Esophagus squamous epithelium (tissue), 5 donors: ENCODE data around the gene ASAP2. TPM values are rescaled to one million over a fixed set of nuclear protein-coding genes. Genes with fewer than 3 reads are reported as not detected.

Experiments used
- DNase-seq: peaks from one replicate; lab custom pipeline; 2025; lab: John Stamatoyannopoulos, UW
- H3K27ac ChIP-seq, 4 donors: fragments of 200-600 bp; sonication (generic); one replicate each; pipeline ENCODE4 v1.5.1; 2016 to 2019; ENCODE audit warnings: mild to moderate bottlenecking in 1 of 4
- H3K27me3 ChIP-seq, 4 donors: fragments of 200-600 bp; sonication (generic); 1 replicate in 3 of 4; 2 replicates in 1 of 4; pipeline versions ENCODE4 v1.5.1 to v1.6.0; 2017 to 2021; ENCODE audit warnings: antibody characterized with exemption in 1 of 4
- H3K36me3 ChIP-seq, 3 donors: fragments of 200-600 bp; sonication (generic); one replicate each; pipeline ENCODE4 v1.5.1; 2016 to 2019
- H3K4me1 ChIP-seq, 3 donors: fragments of 200-600 bp; sonication (generic); one replicate each; pipeline ENCODE4 v1.5.1; 2017 to 2019
- H3K4me3 ChIP-seq, 4 donors: fragments of 200-600 bp; sonication (generic); 1 replicate in 3 of 4; 2 replicates in 1 of 4; pipeline ENCODE4 v1.5.1; 2016 to 2019; ENCODE audit warnings: mild to moderate bottlenecking in 2 of 4, moderate library complexity in 1 of 4
- H3K9me3 ChIP-seq, 3 donors: fragments of 200-600 bp; sonication (generic); one replicate each; pipeline ENCODE4 v1.5.1; 2016 to 2019
- POLR2A ChIP-seq, 4 donors: fragments of 450-650 bp; IDR thresholded peaks; one replicate each; pipeline ENCODE4 v1.6.1; 2017; ENCODE audit warnings: antibody characterized with exemption in 4 of 4, mild to moderate bottlenecking in 4 of 4, moderate library complexity in 3 of 4
- WGBS, 2 donors: methylation state at CpG; one replicate each; pipeline ENCODE4 v1.1.5; 2018; 5-methylcytosine and 5-hydroxymethylcytosine counted together
- intact Hi-C: fragments of 100-400 bp; cut with DNase I; formaldehyde crosslinking; loops from one replicate; pipeline ENCODE4 v1.15.0; 2022
- total RNA-seq, 4 donors: library from RNA; depleted of rRNA; stranded (reverse); fragments of >200 nt; gene quantifications; one replicate each; pipeline ENCODE4 v1.1.0, GENCODE V29; 2016
- TF ChIP-seq, protein P1 (sequence below), 6 experiments: fragments of 450-650 bp in 4 of 6; fragments of 200-600 bp in 2 of 6; sonication (generic) in 2 of 6; IDR thresholded peaks; one replicate each; pipeline ENCODE4 v1.5.1; 2016 to 2019; ENCODE audit warnings: antibody characterized with exemption in 6 of 6, mild to moderate bottlenecking in 4 of 6, moderate library complexity in 4 of 6
- donor health status: DM: yes; HTN: yes; CAD: no.

ASAP2 gene
- total RNA-seq, 4 donors from 2014 or later = 3.3 to 15.3 (median 6.9) TPM

DNA sequence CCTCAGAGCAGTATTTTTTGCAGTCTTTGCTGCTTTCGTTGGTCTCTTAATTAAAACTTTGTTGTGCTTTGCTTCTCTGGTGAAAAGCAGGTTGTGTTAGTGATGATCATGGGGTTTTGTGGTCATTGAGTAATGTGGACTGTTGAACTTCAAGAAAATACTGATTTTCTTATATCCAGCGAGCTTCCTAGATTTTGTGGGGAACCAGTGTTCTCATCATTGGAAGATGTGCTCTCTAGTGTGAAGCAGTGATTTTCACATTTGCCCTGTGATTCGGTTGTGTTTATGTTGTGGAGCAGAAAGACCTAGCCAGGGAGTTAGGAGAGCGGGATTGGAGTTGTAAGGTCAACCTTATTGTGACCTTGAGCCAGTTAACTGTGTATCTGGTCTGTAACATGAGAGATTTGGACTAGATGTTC lies 12.4 kb downstream of the ASAP2 start:
- DNase-seq = no peak
- TF ChIP-seq, protein P1, sequence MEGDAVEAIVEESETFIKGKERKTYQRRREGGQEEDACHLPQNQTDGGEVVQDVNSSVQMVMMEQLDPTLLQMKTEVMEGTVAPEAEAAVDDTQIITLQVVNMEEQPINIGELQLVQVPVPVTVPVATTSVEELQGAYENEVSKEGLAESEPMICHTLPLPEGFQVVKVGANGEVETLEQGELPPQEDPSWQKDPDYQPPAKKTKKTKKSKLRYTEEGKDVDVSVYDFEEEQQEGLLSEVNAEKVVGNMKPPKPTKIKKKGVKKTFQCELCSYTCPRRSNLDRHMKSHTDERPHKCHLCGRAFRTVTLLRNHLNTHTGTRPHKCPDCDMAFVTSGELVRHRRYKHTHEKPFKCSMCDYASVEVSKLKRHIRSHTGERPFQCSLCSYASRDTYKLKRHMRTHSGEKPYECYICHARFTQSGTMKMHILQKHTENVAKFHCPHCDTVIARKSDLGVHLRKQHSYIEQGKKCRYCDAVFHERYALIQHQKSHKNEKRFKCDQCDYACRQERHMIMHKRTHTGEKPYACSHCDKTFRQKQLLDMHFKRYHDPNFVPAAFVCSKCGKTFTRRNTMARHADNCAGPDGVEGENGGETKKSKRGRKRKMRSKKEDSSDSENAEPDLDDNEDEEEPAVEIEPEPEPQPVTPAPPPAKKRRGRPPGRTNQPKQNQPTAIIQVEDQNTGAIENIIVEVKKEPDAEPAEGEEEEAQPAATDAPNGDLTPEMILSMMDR (IDR thresholded peaks at IDR 0.05) = no peak
- no peak for TF ChIP-seq POLR2A (IDR thresholded peaks at IDR 0.05)
- no peak overlapping the region for H3K4me3 ChIP-seq

GRCh38 chr2:9220201-9220600 lies 13.6 kb downstream of the ASAP2 start:
- TF ChIP-seq, protein P1 (IDR thresholded peaks at IDR 0.05) = no peak
- TF ChIP-seq POLR2A (IDR thresholded peaks at IDR 0.05) = no peak
- Histone ChIP-seq H3K4me3 (no peak overlapping the region), H3K36me3 (no peaks in the 10 kb centered on the region), H3K27ac (no peak overlapping the region), H3K9me3 (no peaks in the 10 kb centered on the region), H3K27me3 (no peaks in the 10 kb centered on the region), H3K4me1 (peaks cover 0 to 62% (median 29%) of the 10 kb centered on the region in 3 donors)
- no peak for DNase-seq
- intact Hi-C loops = no loop called here

More for the DNA sequence above, 12.4 kb downstream of the ASAP2 start:
- H3K36me3 ChIP-seq = no peaks in the 10 kb centered on the region
- no peaks in the 10 kb centered on the region for H3K27me3 ChIP-seq
- 56 to 61% methylated on average over 4 of the region's 4 CpGs for WGBS, 2 donors
- H3K4me1 ChIP-seq = peaks cover 0 to 52% (median 29%) of the 10 kb centered on the region in 3 donors
- no peak overlapping the region for H3K27ac ChIP-seq
- H3K9me3 ChIP-seq = no peaks in the 10 kb centered on the region
- intact Hi-C loops = no loop called here

DNA sequence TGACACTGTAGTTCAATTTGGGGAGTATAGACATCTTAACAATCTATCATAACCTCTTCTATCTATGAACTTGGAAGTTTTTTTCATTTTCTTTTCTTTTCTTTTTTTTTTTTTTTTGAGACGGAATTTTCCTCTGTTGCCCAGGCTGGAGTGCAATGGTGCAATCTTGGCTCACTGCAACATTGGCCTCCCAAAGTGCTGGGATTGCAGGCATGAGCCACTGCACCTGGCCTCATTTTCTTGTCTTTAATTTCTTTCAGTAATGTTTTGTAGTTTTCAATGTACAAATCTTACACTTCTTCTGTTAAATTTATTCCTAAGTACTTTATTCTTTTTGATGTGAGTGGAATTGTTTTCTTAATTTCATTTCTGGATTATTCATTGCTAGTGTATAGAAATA lies 14.6 kb downstream of the ASAP2 start:
- Histone ChIP-seq H3K9me3 (no peaks in the 10 kb centered on the region), H3K27ac (no peak overlapping the region), H3K27me3 (no peaks in the 10 kb centered on the region), H3K4me1 (peaks cover 0 to 70% (median 25%) of the 10 kb centered on the region in 3 donors), H3K4me3 (no peak overlapping the region), H3K36me3 (no peaks in the 10 kb centered on the region)
- TF ChIP-seq POLR2A (IDR thresholded peaks at IDR 0.05) = no peak
- TF ChIP-seq, protein P1 (IDR thresholded peaks at IDR 0.05) = no peak
- intact Hi-C loops = no loop called here
- 45 to 61% methylated on average over 1 of the region's 1 CpG for WGBS, 2 donors
- no peak for DNase-seq

DNA sequence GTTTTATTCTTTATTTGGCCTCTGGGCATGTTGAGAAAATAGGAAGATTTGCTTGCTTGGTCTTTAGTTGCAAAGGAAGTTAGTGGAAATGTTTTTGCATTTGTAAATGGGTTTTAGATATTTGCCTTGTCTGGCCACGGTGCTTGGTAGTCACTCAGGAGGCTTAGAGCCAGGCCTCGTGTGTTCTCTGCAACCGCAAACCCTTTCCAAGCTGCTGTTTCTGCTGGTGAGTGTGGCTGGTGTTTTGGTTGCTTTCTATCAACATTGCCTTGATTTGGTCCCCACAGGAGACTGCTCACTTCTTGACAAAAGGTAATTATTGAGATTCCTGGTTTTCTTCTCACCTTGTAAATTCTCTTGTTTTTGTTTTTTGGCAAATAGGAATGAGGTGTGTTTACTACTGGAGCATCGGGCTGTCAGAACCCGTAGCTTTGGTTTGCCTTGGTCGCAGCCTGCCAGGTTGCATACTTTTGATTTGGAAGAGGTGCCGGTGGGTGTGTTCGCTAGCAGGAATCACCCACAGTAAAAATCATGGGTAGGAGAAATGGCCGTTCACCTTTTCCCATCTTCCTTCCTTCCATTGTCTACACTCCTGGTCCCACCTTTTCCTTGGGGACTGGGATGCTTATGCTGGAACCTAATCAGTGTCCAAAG lies 15.8 kb downstream of the ASAP2 start:
- Histone ChIP-seq H3K9me3 (no peaks in the 10 kb centered on the region), H3K27me3 (no peaks in the 10 kb centered on the region), H3K4me1 (peaks cover 0 to 73% (median 24%) of the 10 kb centered on the region in 3 donors), H3K27ac (peak overlapping the region in 2 of 4 donors; percentile 5), H3K36me3 (no peaks in the 10 kb centered on the region), H3K4me3 (no peak overlapping the region)
- DNase-seq = no peak
- intact Hi-C loops = no loop called here
- no peak for TF ChIP-seq POLR2A (IDR thresholded peaks at IDR 0.05)
- TF ChIP-seq, protein P1 (IDR thresholded peaks at IDR 0.05) = no peak
- 34 to 43% methylated on average over 8 to 9 of the region's 9 CpGs for WGBS, 2 donors

- Histone ChIP-seq H3K9me3 (no peaks in the 10 kb centered on the region), H3K27me3 (no peaks in the 10 kb centered on the region), H3K27ac (peak overlapping the region in 2 of 4 donors; percentile 5), H3K36me3 (no peaks in the 10 kb centered on the region), H3K4me3 (no peak overlapping the region), H3K4me1 (peaks cover 0 to 77% (median 24%) of the 10 kb centered on the region in 3 donors)
- DNase-seq = no peak
- 82 to 100% methylated on average over 2 of the region's 2 CpGs for WGBS, 2 donors
- TF ChIP-seq POLR2A (IDR thresholded peaks at IDR 0.05) = no peak
- TF ChIP-seq, protein P1 (IDR thresholded peaks at IDR 0.05) = no peak
- intact Hi-C loops = no loop called here
These were observed 16.3 kb downstream of the ASAP2 start for GRCh38 chr2:9222893-9223287.
